Stimulated activated CD8-positive, alpha-beta memory T cell treated with anti-CD3 and anti-CD28 coated beads, Interleukin-2, amount 100 ng/mL, for 48 hours (primary cell): ENCODE measurements around the gene ITGAL.
A peak's percentile ranks its signal among the peaks of the same experiment; 100 is the strongest.
"Not testable (repeated sequence)": the region's sequence is repeated elsewhere in the genome, so short reads cannot be mapped to it uniquely, and the experiment has no call there.

Experiments
- DNase-seq, 2 donors: peaks; one replicate each; pipeline ENCODE4 v3.0.0-alpha.2; 2020; ENCODE audit warnings: low read depth in 2 of 2

Gene ITGAL

GRCh38 chr16:30526137-30526822 lies 53.7 kb downstream of the ITGAL start, which contains the start of gene ZNF768:
TSS of gene ZNF768 (minus strand) at chr16:30526566. CDS start at chr16:30526413, 153 bp downstream.
- peak in 1 of 2 donors; percentile 25 for DNase-seq

DNA sequence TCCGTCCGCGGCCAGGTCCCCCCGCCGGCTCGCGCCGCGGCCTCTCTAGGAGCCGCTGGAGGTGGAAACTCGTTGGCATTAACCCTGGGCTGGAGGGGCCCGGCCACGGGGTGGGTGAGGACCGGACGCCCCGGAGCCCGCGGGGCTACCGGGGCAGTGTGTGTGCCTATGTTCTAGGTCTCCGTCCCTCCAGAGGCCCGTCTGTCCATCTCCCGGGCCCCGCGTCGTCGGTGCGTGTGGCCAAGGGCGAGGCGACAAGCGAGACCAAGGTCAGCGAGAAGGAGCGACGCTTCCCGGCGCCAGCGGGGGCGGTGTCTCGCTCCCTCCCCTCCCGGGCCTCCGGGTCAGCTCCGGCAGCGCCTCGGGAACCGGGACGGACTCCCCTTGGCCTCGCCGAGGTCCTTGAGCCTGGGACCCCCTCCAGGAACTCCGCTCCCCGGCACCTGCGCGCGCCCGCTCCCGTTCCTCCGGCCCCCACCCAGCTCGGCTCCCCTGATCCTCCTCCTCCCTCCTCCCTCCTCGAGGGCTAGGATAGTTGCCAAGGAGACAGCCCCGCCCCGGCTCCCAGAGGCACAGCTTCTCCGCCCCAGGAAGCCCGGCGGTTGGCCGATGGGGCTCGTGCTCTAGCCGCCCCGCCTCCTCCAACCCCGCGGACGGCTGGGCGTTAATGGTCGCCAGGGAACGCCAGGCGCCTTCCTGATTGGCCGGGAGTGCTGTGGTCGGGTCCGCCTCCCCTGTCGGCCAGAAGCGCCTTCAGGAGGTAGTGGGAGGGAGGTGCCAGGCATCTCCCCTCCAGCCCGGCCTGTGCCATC lies 54.5 kb downstream of the ITGAL start:
- DNase-seq = peak; percentile 96 to 97

DNA sequence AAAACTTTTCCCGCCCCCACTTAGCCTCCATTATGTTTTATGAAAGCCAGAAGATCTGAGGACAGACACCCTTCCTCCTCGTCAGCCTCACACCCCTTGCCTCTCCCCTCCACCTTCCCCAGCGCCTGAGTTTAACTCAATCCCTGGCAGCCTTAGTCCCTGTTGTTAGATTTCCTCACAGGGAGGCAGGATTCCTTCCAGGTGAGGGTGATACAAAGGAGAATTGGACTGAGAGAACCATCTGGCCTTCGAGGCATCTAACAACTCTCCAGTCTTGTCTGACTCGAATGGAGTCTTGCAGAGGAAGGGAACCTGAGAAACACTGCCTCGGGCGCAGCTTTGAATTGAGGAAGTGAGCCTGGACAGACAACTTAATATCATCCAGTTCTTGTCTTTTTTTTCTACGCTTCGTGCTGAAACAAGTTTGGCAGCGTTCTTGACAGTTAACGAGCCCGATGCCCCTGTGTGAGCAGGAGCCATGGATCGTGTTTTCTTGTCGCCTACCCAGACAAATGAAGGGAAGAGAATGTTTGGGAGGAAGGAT lies 55.2 kb downstream of the ITGAL start:
- DNase-seq = no peak

GRCh38 chr16:30528799-30529457 lies 56.4 kb downstream of the ITGAL start:
- DNase-seq = no peak

- DNase-seq = no peak
Measured at GRCh38 chr16:30530163-30531037, 57.9 kb downstream of the ITGAL start.

DNA sequence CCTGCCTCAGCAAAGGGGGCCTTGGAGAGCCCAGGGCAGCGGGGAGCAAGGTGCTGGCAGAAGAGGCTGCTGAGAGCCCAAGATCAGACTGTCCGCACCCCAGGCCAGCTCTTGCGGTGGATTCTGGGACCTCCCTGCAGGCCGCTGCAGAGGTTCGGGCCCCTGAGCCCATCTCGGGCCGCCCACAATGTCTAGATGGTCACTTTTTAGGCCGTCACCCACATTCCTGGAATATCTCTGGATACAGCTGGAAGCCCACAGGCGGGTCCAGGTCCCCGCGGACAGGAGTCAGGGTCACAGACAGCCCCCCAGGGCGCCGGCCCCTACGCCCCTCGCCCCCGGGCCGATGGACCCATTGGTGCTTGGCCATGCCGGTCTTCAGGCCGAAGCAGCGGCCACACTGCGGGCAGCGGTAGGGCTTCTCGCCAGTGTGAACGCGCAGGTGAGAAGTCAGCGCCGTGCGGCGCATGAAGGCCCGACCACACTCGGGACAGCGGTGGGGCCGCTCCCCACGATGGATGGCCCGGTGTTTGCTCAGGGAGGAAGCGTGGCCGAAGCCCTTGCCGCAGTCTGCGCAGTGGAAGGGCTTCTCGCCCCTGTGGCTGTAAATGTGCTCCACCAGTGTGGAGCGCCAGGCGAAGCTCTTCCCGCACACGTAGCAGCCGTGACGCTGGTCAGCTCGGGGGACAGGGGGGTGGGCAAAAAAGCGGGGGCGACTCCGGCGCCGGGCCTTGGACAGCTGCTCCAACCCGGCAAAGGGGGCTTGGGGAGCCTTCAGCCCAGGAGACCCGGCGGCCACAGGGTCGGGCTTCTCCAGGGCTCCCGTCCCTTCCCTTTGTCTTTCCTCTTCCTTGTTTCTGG lies 60.0 kb downstream of the ITGAL start:
- no peak for DNase-seq

GRCh38 chr16:30533146-30533522 lies 60.6 kb downstream of the ITGAL start:
- no peak for DNase-seq

GRCh38 chr16:30533748-30534367 lies 61.3 kb downstream of the ITGAL start:
- no peak for DNase-seq

DNA sequence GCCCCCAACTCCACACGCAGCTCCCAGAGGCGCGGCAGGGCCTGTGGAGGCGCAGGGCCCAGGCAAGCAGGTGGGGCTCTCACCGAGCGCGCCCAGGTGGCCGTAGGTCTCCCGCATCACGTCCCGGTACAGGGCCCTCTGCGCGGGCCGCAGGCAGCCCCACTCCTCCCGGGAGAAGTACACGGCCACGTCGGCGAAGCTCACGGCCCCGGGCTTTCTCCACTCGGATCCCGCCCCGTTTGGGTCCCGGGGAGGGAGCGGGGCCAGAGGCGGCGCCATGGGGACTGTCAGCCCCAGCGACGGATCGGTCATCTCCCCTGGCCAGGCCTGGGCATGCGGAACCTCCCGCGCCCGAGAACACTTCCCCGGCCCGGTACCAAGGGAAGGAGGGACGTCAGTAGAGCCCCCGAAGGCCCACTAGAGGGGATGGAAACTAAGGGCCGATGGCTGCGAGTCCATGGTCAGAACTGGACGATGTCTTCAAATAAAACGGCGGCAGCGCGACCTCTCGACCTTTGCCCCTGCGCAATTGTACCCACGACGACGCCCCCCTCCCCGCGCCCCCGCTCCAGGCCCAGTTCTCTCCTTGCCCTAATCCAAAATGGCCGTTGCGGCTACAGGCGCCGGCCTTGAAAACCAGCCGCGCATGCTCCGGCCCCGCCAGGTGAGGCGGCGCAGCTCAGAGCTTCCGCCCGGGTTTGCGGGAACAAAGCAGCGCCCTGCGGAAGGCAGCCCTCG lies 62.0 kb downstream of the ITGAL start, which contains the start of gene ZNF747:
Gene ZNF747 (minus strand): TSS at position 491 of the 738 bp plus-strand sequence. CDS start 179 bp downstream, at position 312.
- DNase-seq = peak; percentile 86 to 88

DNA sequence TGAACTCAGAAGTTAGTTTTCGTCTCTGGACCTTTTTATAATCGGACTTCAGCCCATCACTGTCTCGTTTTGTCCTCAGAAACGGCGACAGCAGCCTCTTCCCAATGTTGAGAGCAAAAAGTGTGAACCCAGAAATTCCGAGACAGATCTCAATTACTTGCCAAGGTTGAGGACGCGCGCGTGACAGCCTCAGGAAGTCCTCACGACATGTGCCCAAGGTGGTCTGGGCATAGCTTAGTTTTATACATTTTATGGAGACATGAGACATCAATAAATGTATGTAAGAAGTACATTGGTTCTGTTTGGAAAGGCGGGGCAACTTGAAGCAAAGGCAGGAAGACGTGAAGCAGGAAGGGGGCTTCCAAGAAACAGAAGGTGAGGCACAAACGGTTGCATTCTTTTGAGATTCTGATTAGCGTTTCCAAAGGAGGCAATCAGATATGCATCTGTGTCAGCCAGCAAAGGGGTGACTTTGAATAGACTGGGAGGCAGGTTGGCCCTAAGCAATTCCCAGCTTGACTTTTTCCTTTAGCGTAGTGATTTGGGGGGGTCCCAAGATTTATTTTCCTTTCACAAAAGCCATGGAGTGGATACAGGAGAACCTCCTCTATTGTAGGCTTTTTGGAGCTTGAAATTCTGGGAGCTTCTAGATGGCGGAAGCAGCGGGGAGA lies 62.7 kb downstream of the ITGAL start:
- DNase-seq = no peak

GRCh38 chr16:30535777-30536190 lies 63.2 kb downstream of the ITGAL start:
- peak in 1 of 2 donors; percentile 49 for DNase-seq

GRCh38 chr16:30536391-30537024 lies 64.0 kb downstream of the ITGAL start:
- DNase-seq = not testable (repeated sequence)

- no peak for DNase-seq
Measured at GRCh38 chr16:30539000-30539964, 66.7 kb downstream of the ITGAL start.

GRCh38 chr16:30539986-30540526 lies 67.5 kb downstream of the ITGAL start:
- not testable (repeated sequence) for DNase-seq

DNA sequence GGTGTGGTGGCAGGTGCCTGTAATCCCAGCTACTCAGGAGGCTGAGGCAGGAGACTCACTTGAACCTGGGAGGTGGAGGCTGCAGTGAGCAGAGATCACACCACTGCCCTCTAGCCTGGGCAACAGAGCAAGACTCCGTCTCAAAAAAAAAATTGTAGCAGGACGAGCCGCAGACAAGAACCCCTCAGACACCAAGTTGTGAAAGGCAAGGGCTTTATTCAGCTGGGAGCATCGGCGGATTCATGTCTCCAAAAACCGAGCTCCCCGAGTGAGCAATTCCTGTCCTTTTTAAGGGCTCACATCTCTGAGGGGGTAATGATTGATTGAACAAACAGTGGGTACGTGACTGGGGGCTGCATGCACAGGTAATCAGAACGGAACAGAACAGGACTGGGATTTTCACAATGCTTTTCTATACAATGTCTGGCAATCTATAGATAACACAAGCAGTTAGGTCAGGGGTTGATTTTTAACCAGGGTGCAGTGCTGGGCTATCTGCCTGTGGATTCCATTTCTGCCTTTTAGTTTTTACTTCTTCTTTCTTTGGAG lies 68.4 kb downstream of the ITGAL start:
- DNase-seq = not testable (repeated sequence)
